ENCODE data around the gene TIMM17A. TPM values are rescaled to one million over a fixed set of nuclear protein-coding genes. Genes with fewer than 3 reads are reported as not detected.
"Not testable (repeated sequence)": the region's sequence is repeated elsewhere in the genome, so short reads cannot be mapped to it uniquely, and the experiment has no call there.

TIMM17A gene
- polyA plus RNA-seq, 1 experiment: 104 TPM

DNA sequence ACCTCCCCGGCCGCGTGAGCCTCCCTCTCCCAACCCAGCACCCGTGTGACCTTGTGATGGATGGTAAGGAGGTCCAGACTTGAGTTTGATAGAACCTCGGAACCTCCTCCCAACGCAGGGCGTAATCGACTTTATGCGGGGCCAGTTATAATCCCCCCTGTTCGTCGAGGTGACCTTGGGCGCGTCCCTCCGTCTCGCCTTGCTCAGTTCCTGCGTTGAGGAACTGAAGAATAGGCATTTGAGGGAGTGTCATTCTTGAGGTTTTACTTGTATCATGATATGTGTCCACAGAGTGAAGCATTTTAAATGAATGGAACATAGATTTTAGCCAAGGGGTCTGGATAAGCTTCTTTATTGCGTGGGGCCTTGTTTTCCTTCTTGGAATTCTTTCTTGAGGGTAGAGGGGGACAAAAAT is 433 bp downstream of the TIMM17A start:
- peak overlapping the region; percentile 43 for H3K27ac ChIP-seq (ENCODE audit: low read depth, low read length)
- TF ChIP-seq, protein P1, sequence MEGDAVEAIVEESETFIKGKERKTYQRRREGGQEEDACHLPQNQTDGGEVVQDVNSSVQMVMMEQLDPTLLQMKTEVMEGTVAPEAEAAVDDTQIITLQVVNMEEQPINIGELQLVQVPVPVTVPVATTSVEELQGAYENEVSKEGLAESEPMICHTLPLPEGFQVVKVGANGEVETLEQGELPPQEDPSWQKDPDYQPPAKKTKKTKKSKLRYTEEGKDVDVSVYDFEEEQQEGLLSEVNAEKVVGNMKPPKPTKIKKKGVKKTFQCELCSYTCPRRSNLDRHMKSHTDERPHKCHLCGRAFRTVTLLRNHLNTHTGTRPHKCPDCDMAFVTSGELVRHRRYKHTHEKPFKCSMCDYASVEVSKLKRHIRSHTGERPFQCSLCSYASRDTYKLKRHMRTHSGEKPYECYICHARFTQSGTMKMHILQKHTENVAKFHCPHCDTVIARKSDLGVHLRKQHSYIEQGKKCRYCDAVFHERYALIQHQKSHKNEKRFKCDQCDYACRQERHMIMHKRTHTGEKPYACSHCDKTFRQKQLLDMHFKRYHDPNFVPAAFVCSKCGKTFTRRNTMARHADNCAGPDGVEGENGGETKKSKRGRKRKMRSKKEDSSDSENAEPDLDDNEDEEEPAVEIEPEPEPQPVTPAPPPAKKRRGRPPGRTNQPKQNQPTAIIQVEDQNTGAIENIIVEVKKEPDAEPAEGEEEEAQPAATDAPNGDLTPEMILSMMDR (IDR thresholded peaks at IDR 0.05; ENCODE audit: low read depth, low read length): no peak
- ChIA-PET CTCF (interaction anchor here (3.1 kb wide), 1 partner anchor 59 kb away, joined by 21 read pairs; no protein-coding TSS in a partner anchor), POLR2A (interaction anchor here (0.5 to 2.5 kb wide), 5 partner anchors 9 to 737 kb away, joined by 3 to 14 read pairs (median 4); partner anchors contain the start of gene LMOD1)
- DNase-seq (ENCODE audit: low read depth, low spot score): no peak
- no peaks in the 10 kb centered on the region; the same call in 1 of the 2 replicates for H3K9me3 ChIP-seq (ENCODE audit: control insufficient read depth, insufficient read depth, low read length)
- no peaks in the 10 kb centered on the region for H3K27me3 ChIP-seq (ENCODE audit: control insufficient read depth, insufficient read depth, low read length)
- H3K4me3 ChIP-seq (ENCODE audit: low read depth, low read length): peak overlapping the region; percentile 98

DNA sequence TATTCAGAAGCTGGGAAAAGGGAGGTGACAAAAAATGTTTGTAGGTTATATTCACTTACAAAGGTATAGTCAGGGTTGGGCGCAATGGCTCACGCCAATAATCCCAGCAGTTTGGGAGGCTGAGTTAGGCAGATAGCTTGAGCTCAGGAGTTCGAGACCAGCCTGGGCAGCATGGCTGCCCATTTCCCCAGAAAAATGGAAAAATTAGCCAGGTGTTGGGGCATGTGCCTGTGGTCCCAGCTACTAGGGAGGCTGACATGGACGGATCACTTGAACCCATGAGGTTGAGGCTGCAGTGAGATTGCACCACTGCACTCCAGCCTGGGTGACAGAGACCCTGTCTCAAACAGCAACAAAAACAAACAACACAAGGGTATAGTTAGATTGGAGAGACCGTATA is 3.0 kb downstream of the TIMM17A start:
- POLR2A ChIA-PET: interaction anchor here (0.9 kb wide), 1 partner anchor 12 kb away, joined by 4 read pairs; the partner anchor contains the start of gene LMOD1
- CTCF ChIA-PET: interaction anchor here (1.7 to 3.1 kb wide), 3 partner anchors 13 to 80 kb away, joined by 4 to 21 read pairs (median 11); no protein-coding TSS in a partner anchor
- TF ChIP-seq, protein P1 (IDR thresholded peaks at IDR 0.05; ENCODE audit: low read depth, low read length): no peak

DNA sequence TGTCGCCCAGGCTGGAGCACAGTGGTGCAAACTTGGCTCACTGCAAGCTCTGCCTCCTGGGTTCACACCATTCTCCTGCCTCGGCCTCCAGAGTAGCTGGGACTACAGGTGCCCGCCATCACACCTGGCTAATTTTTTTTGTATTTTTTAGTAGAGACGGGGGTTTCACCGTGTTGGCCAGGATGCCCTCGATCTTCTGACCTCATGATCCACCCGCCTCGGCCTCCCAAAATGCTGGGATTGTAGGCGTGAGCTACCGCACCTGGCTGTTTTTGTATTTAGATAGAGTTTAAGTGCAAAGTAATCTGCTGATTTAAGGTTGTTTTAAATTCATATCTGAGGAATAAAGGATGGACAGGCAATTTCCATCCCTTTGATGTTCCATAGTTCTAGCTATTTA is 7.1 kb downstream of the TIMM17A start:
- not testable (repeated sequence) for H3K9me3 ChIP-seq (ENCODE audit: control insufficient read depth, insufficient read depth, low read length); DNase-seq (ENCODE audit: low read depth, low spot score); H3K27me3 ChIP-seq (ENCODE audit: control insufficient read depth, insufficient read depth, low read length); H3K27ac ChIP-seq (ENCODE audit: low read depth, low read length); H3K4me3 ChIP-seq (ENCODE audit: low read depth, low read length)
- CTCF ChIA-PET: interaction anchor here (0.7 to 2.2 kb wide), 3 partner anchors 16 to 68 kb away, joined by 3 to 17 read pairs (median 6); partner anchors contain the start of gene LMOD1
- POLR2A ChIA-PET: interaction anchor here (0.7 to 1.6 kb wide), 3 partner anchors 45 to 66 kb away, joined by 3 to 4 read pairs (median 4); no protein-coding TSS in a partner anchor

More for the DNA sequence above, 3.0 kb downstream of the TIMM17A start:
- Histone ChIP-seq H3K27me3 (ENCODE audit: control insufficient read depth, insufficient read depth, low read length) (no peaks in the 10 kb centered on the region), H3K27ac (ENCODE audit: low read depth, low read length) (no peak overlapping the region), H3K9me3 (ENCODE audit: control insufficient read depth, insufficient read depth, low read length) (no peaks in the 10 kb centered on the region; the same call in 1 of the 2 replicates), H3K4me3 (ENCODE audit: low read depth, low read length) (no peak overlapping the region)
- DNase-seq (ENCODE audit: low read depth, low spot score): no peak

GRCh38 chr1:201964261-201964660 is 9.0 kb downstream of the TIMM17A start:
- DNase-seq (ENCODE audit: low read depth, low spot score): peak; percentile 39
- TF ChIP-seq, protein P1 (IDR thresholded peaks at IDR 0.05; ENCODE audit: low read depth, low read length): no peak
- ChIA-PET CTCF (interaction anchor here (0.8 to 7.0 kb wide), 7 partner anchors 9 to 87 kb away, joined by 4 to 72 read pairs (median 7); no protein-coding TSS in a partner anchor), POLR2A (interaction anchor here (0.6 to 1.1 kb wide), 6 partner anchors 9 to 68 kb away, joined by 3 to 13 read pairs (median 4); partner anchors contain the start of genes LMOD1 and TIMM17A)
- Histone ChIP-seq H3K27ac (ENCODE audit: low read depth, low read length) (no peak overlapping the region), H3K27me3 (ENCODE audit: control insufficient read depth, insufficient read depth, low read length) (no peaks in the 10 kb centered on the region), H3K9me3 (ENCODE audit: control insufficient read depth, insufficient read depth, low read length) (no peaks in the 10 kb centered on the region; the same call in 1 of the 2 replicates), H3K4me3 (ENCODE audit: low read depth, low read length) (no peak overlapping the region)

DNA sequence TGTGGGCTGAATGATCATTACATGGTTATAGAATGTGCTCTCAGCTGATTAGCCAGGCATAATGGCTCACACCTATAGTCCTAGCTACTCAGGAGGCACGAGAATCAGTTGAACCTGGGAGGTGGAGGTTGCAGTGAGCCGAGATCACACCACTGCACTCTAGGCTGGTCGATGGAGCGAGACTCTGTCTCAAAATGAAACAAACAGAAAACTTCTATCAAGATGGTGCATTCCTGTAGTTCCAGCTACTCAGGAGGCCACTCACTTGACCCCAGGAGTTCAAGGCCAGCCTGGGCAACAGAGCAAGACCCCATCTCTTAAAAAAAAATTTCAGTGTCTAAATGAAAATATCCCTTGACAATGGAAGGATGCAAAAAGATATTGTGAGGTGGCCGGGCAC is 10.9 kb downstream of the TIMM17A start:
- no peaks in the 10 kb centered on the region; the same call in 1 of the 2 replicates for H3K9me3 ChIP-seq (ENCODE audit: control insufficient read depth, insufficient read depth, low read length)
- TF ChIP-seq, protein P1 (IDR thresholded peaks at IDR 0.05; ENCODE audit: low read depth, low read length): no peak
- no peak overlapping the region for H3K27ac ChIP-seq (ENCODE audit: low read depth, low read length)
- CTCF ChIA-PET: interaction anchor here (7.0 kb wide), 1 partner anchor 71 kb away, joined by 72 read pairs; no protein-coding TSS in a partner anchor
- DNase-seq (ENCODE audit: low read depth, low spot score): no peak
- POLR2A ChIA-PET: no interaction called here
- no peak overlapping the region for H3K4me3 ChIP-seq (ENCODE audit: low read depth, low read length)
- H3K27me3 ChIP-seq (ENCODE audit: control insufficient read depth, insufficient read depth, low read length): no peaks in the 10 kb centered on the region
